Fibroblast of skin of right quadriceps (primary cell): ENCODE results near the gene RPP21.

Experiments used
- DNase-seq: peaks from one replicate; pipeline ENCODE4 v3.0.0-alpha.2; 2013

The RPP21 gene

GRCh38 chr6:30386166-30386565, 41.2 kb downstream of the RPP21 start:
- no peak for DNase-seq

GRCh38 chr6:30391240-30391639, 46.3 kb downstream of the RPP21 start:
- DNase-seq: no peak

DNA sequence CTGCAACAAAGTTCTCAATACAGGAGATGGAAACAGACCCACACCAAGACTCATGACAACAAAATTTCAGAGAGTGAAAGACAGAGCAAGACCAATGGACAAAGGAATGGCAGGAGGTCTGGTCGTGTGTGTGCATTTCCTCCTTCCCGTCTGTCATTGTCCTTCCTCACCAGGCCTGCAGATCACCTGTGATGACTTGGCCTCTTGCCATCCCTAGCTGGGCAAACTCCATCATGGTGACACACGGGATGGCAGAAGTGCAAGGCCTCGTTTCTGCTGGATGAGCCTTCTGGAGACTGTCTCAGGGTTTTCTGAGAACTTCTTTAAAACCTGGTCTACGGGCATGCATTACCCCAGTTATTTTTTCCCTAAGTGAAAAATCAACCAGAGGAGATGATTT, 49.2 kb downstream of the RPP21 start:
- no peak for DNase-seq
